ENCODE results near the gene STEAP2. TPM values are rescaled to one million over a fixed set of nuclear protein-coding genes. Genes with fewer than 3 reads are reported as not detected.

The STEAP2 gene
- 10 to 100 TPM; 21.0 to 38.4 (median 25.0) TPM for total RNA-seq

GRCh38 chr7:90211391-90212148, at the start of gene STEAP2:
TSS of gene STEAP2 (plus strand) at chr7:90211740. CDS start at chr7:90225083, 13,343 bp downstream.
- Histone ChIP-seq H3K27me3 (no peaks in the 10 kb centered on the region), H3K9me3 (no peaks in the 10 kb centered on the region), H3K4me3 (peak within 1 kb of the TSS; percentile 76 to 79), H3K4me1 (peaks cover 0 to 31% (median 0%) of the 10 kb centered on the region in 3 donors), H3K36me3 (no peaks in the 10 kb centered on the region), H3K27ac (peak within 1 kb of the TSS; percentile 78 to 90 (median 86))
- 0% methylated on average over 5 to 19 of the region's 73 CpGs for WGBS, 2 donors (ENCODE audit: low coverage in 1 of 2)
- peak; percentile 78 for TF ChIP-seq POLR2AphosphoS5 (IDR thresholded peaks at IDR 0.05)
- TF ChIP-seq EP300 (IDR thresholded peaks at IDR 0.05), result no peak
- peak; percentile 42 to 78 (median 70) for TF ChIP-seq CTCF (IDR thresholded peaks at IDR 0.05)
- peak; percentile 50 to 66 for TF ChIP-seq POLR2A (IDR thresholded peaks at IDR 0.05)
- peak; percentile 98 for ATAC-seq

DNA sequence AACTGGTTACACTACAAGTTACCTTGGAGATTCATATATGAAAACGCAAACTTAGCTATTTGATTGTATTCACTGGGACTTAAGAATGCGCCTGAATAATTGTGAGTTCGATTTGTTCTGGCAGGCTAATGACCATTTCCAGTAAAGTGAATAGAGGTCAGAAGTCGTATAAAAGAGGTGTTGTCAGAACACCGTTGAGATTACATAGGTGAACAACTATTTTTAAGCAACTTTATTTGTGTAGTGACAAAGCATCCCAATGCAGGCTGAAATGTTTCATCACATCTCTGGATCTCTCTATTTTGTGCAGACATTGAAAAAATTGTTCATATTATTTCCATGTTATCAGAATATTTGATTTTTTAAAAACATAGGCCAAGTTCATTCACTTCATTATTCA, 48.0 kb upstream of the STEAP2 start:
- ATAC-seq, result no peak
- Histone ChIP-seq H3K4me1 (no peaks in the 10 kb centered on the region), H3K36me3 (no peaks in the 10 kb centered on the region), H3K4me3 (no peak overlapping the region), H3K27ac (no peak overlapping the region), H3K9me3 (no peaks in the 10 kb centered on the region), H3K27me3 (no peaks in the 10 kb centered on the region)
- TF ChIP-seq POLR2A (IDR thresholded peaks at IDR 0.05), result no peak
- 90 to 93% methylated on average over 5 of the region's 5 CpGs for WGBS, 2 donors (ENCODE audit: low coverage in 1 of 2)

GRCh38 chr7:90165724-90166123, 45.8 kb upstream of the STEAP2 start:
- H3K36me3 ChIP-seq, result no peaks in the 10 kb centered on the region
- H3K27ac ChIP-seq, result no peak overlapping the region
- WGBS, 2 donors (ENCODE audit: low coverage in 1 of 2), result 87 to 89% methylated on average over 2 of the region's 2 CpGs
- H3K4me3 ChIP-seq, result no peak overlapping the region
- no peak for TF ChIP-seq POLR2A (IDR thresholded peaks at IDR 0.05)
- TF ChIP-seq CTCF (IDR thresholded peaks at IDR 0.05), result no peak
- no peak for TF ChIP-seq EP300 (IDR thresholded peaks at IDR 0.05)
- TF ChIP-seq POLR2AphosphoS5 (IDR thresholded peaks at IDR 0.05), result no peak
- ATAC-seq, result no peak
- no peaks in the 10 kb centered on the region for H3K4me1 ChIP-seq
- no peaks in the 10 kb centered on the region for H3K27me3 ChIP-seq
- peaks cover 0 to 7% (median 0%) of the 10 kb centered on the region in 3 donors for H3K9me3 ChIP-seq

DNA sequence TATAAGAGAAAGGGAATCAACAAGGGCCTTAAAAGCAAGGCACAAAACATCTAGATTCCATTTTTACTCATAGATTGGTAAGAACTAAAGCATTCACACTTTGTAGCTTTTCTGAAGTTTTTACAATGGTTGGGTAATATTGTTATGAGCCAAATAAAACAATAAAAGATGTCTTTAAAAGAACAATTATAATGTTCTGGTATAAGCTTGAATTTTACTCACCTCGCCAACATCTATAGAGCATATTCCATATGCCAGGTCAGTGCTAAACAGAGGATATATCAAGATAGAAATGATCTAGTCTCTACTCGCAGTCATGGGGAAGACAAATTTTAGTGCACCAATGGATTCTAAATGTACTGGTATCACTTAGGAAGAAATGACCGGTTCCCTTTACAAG, 45.4 kb upstream of the STEAP2 start:
- no peaks in the 10 kb centered on the region for H3K36me3 ChIP-seq
- H3K4me1 ChIP-seq, result no peaks in the 10 kb centered on the region
- H3K27ac ChIP-seq, result no peak overlapping the region
- 59 to 76% methylated on average over 3 of the region's 3 CpGs for WGBS, 2 donors (ENCODE audit: low coverage in 1 of 2)
- TF ChIP-seq CTCF (IDR thresholded peaks at IDR 0.05), result no peak
- TF ChIP-seq POLR2A (IDR thresholded peaks at IDR 0.05), result no peak
- no peak for TF ChIP-seq POLR2AphosphoS5 (IDR thresholded peaks at IDR 0.05)
- no peak for TF ChIP-seq EP300 (IDR thresholded peaks at IDR 0.05)
- peaks cover 0 to 8% (median 0%) of the 10 kb centered on the region in 3 donors for H3K9me3 ChIP-seq
- H3K4me3 ChIP-seq, result no peak overlapping the region
- H3K27me3 ChIP-seq, result no peaks in the 10 kb centered on the region
- no peak for ATAC-seq

GRCh38 chr7:90167361-90167760, 44.2 kb upstream of the STEAP2 start:
- Histone ChIP-seq H3K4me3 (no peak overlapping the region), H3K4me1 (no peaks in the 10 kb centered on the region), H3K27me3 (no peaks in the 10 kb centered on the region), H3K27ac (no peak overlapping the region), H3K36me3 (no peaks in the 10 kb centered on the region), H3K9me3 (peaks cover 0 to 8% (median 0%) of the 10 kb centered on the region in 3 donors)
- no peak for TF ChIP-seq POLR2AphosphoS5 (IDR thresholded peaks at IDR 0.05)
- TF ChIP-seq CTCF (IDR thresholded peaks at IDR 0.05), result no peak
- no peak for TF ChIP-seq EP300 (IDR thresholded peaks at IDR 0.05)
- no peak for TF ChIP-seq POLR2A (IDR thresholded peaks at IDR 0.05)
- WGBS, 2 donors (ENCODE audit: low coverage in 1 of 2), result 69 to 86% methylated on average over 4 of the region's 4 CpGs
- ATAC-seq, result no peak

Data from gastroesophageal sphincter (tissue), 4 donors.